Mesenchymal stem cell (in vitro differentiated cells and primary cell): ENCODE results near the gene CEP44.
"Not testable (repeated sequence)": the region's sequence is repeated elsewhere in the genome, so short reads cannot be mapped to it uniquely, and the experiment has no call there.

ENCODE experiments used
- DNase-seq: peaks from one replicate; pipeline ENCODE4 v3.0.0-alpha.2; 2013
- H2AFZ ChIP-seq: one replicate; pipeline ENCODE4 v1.6.1; 2013; ENCODE audit warnings: low read depth, mild to moderate bottlenecking, control low read depth, inconsistent platforms, low read length, moderate library complexity
- H2AK5ac ChIP-seq: 2 replicates; pipeline ENCODE4 v1.6.1; 2013; ENCODE audit warnings: low read length, moderate library complexity, mild to moderate bottlenecking, inconsistent platforms; ENCODE audit not compliant: severe bottlenecking
- H2BK120ac ChIP-seq: one replicate; pipeline ENCODE4 v1.6.1; 2013; ENCODE audit warnings: low read depth, mild to moderate bottlenecking, inconsistent platforms, low read length, moderate library complexity
- H2BK12ac ChIP-seq, 2 experiments: one replicate each; pipeline ENCODE4 v1.6.1; 2013; ENCODE audit warnings: inconsistent platforms in 2 of 2, low read length in 2 of 2, mild to moderate bottlenecking in 2 of 2, moderate library complexity in 2 of 2, control low read depth in 1 of 2
- H2BK15ac ChIP-seq: one replicate; pipeline ENCODE4 v1.6.1; 2013; ENCODE audit warnings: mild to moderate bottlenecking, low read depth, inconsistent platforms; ENCODE audit not compliant: poor library complexity, severe bottlenecking
- H2BK5ac ChIP-seq: 2 replicates; pipeline ENCODE4 v1.6.1; 2013; ENCODE audit warnings: low read depth, mild to moderate bottlenecking, low read length, control low read depth, inconsistent platforms; ENCODE audit not compliant: poor library complexity, severe bottlenecking
- H3K14ac ChIP-seq, 2 experiments: one replicate each; pipeline ENCODE4 v1.6.1; 2013; ENCODE audit warnings: inconsistent platforms in 2 of 2, low read length in 2 of 2, control low read depth in 1 of 2, mild to moderate bottlenecking in 1 of 2, moderate library complexity in 1 of 2
- H3K18ac ChIP-seq, 2 experiments: one replicate each; pipeline ENCODE4 v1.6.1; 2013; ENCODE audit warnings: inconsistent platforms in 2 of 2, low read length in 2 of 2, control low read depth in 1 of 2, low read depth in 1 of 2, mild to moderate bottlenecking in 1 of 2
- H3K23ac ChIP-seq, 2 experiments: one replicate each; pipeline ENCODE4 v1.6.1; 2013; ENCODE audit warnings: inconsistent platforms in 2 of 2, low read length in 2 of 2, mild to moderate bottlenecking in 2 of 2, moderate library complexity in 2 of 2, control low read depth in 1 of 2
- H3K27ac ChIP-seq: 2 replicates; pipeline ENCODE4 v1.5.1; 2013; ENCODE audit warnings: mild to moderate bottlenecking, moderate library complexity, low read length, control low read depth, inconsistent platforms; ENCODE audit not compliant: poor library complexity, severe bottlenecking
- H3K27me3 ChIP-seq, 2 experiments: 2 replicates each; pipeline versions ENCODE4 v1.6.1 to v1.7.0; 2013; ENCODE audit warnings: low read length in 2 of 2, mild to moderate bottlenecking in 2 of 2, moderate library complexity in 2 of 2, control low read depth in 1 of 2, inconsistent platforms in 1 of 2; ENCODE audit not compliant: control insufficient read depth in 1 of 2, insufficient read depth in 1 of 2
- H3K36me3 ChIP-seq, 2 experiments: 2 replicates each; pipeline versions ENCODE4 v1.6.1 to v1.7.0; 2013; ENCODE audit warnings: low read length in 2 of 2, control low read depth in 1 of 2, inconsistent platforms in 1 of 2, low read depth in 1 of 2, mild to moderate bottlenecking in 1 of 2; ENCODE audit not compliant: insufficient read depth in 2 of 2, control insufficient read depth in 1 of 2
- H3K4ac ChIP-seq, 2 experiments: one replicate each; pipeline ENCODE4 v1.6.1; 2013; ENCODE audit warnings: inconsistent platforms in 2 of 2, low read length in 2 of 2, mild to moderate bottlenecking in 2 of 2, moderate library complexity in 2 of 2, control low read depth in 1 of 2, low read depth in 1 of 2
- H3K4me1 ChIP-seq: 2 replicates; pipeline ENCODE4 v1.6.1; 2013; ENCODE audit warnings: low read depth, low read length, control low read depth; ENCODE audit not compliant: control insufficient read depth, insufficient read depth
- H3K4me2 ChIP-seq: 2 replicates; pipeline ENCODE4 v1.6.1; 2013; ENCODE audit warnings: low read length, mild to moderate bottlenecking, inconsistent platforms; ENCODE audit not compliant: poor library complexity, severe bottlenecking
- H3K4me3 ChIP-seq, 2 experiments: 2 replicates each; pipeline versions ENCODE4 v1.5.1 to v1.7.0; 2013; ENCODE audit warnings: low read length in 2 of 2, mild to moderate bottlenecking in 2 of 2, control low read depth in 1 of 2, low read depth in 1 of 2; ENCODE audit not compliant: insufficient read depth in 1 of 2
- H3K79me1 ChIP-seq: replicated peaks from 2 replicates; pipeline ENCODE4 v1.6.1; 2013; ENCODE audit warnings: mild to moderate bottlenecking, control low read depth, low read length, inconsistent platforms; ENCODE audit not compliant: poor library complexity, severe bottlenecking
- H3K9ac ChIP-seq: 2 replicates; pipeline ENCODE4 v1.7.0; 2013; ENCODE audit warnings: mild to moderate bottlenecking, low read length, moderate library complexity
- H3K9me3 ChIP-seq: 2 replicates; pipeline ENCODE4 v1.7.0; 2013; ENCODE audit warnings: mild to moderate bottlenecking, low read length; ENCODE audit not compliant: control insufficient read depth
- H4K8ac ChIP-seq: one replicate; pipeline ENCODE4 v1.6.1; 2013; ENCODE audit warnings: inconsistent platforms, mild to moderate bottlenecking, low read length, moderate library complexity
- H4K91ac ChIP-seq: one replicate; pipeline ENCODE4 v1.6.1; 2013; ENCODE audit warnings: mild to moderate bottlenecking, low read length, inconsistent platforms
- WGBS: methylation state at CpG from one replicate; pipeline ENCODE4 v1.1.7; 2013; ENCODE audit warnings: mixed read lengths; 5-methylcytosine and 5-hydroxymethylcytosine counted together

CEP44 gene

DNA sequence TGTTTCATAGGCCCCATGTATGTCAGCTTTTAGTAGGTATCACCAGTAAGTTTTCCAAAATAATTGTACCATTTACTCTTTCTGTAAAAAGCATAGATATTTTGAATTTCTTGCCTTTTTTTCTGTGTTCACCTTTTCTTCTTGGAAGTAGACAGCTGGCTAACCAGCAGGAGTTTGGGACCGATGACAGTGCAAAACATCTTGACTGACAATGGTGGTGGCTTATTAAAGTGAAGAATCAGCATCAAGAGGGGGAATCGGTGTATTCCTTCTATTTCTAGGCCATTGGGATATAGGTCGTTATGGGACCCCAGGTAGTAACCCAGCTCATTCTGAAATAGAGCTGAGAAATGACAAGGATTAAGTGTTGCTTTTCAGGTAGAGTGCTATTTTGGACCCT lies 3.2 kb downstream of the CEP44 start:
- 94% methylated on average over 3 of the region's 3 CpGs for WGBS
- H3K36me3 ChIP-seq = peaks cover 2 to 3% of the 10 kb centered on the region in 2 experiments

GRCh38 chr4:174292473-174292872 lies 8.8 kb downstream of the CEP44 start:
- Histone ChIP-seq H3K23ac (no peak overlapping the region), H3K4me2 (no peak overlapping the region), H3K9ac (no peak overlapping the region), H3K9me3 (peaks cover 25% of the 10 kb centered on the region), H3K18ac (no peak overlapping the region), H3K79me1 (peaks cover 13% of the 10 kb centered on the region), H3K14ac (no peak overlapping the region), H2BK12ac (no peak overlapping the region), H3K4me3 (no peak overlapping the region), H2AFZ (no peak overlapping the region), H3K36me3 (peaks cover 7 to 11% of the 10 kb centered on the region in 2 experiments), H2AK5ac (no peak overlapping the region), H2BK15ac (no peak overlapping the region), H3K27me3 (no peaks in the 10 kb centered on the region), H2BK5ac (no peak overlapping the region), H3K4me1 (no peaks in the 10 kb centered on the region), H4K91ac (no peak overlapping the region), H2BK120ac (no peak overlapping the region), H3K27ac (no peak overlapping the region), H3K4ac (no peak overlapping the region), H4K8ac (no peak overlapping the region)
- WGBS = 100% methylated on average over 1 of the region's 2 CpGs
- no peak for DNase-seq

More for the DNA sequence above, 3.2 kb downstream of the CEP44 start:
- no peak overlapping the region for H2BK12ac ChIP-seq
- H3K18ac ChIP-seq = no peak overlapping the region
- no peak overlapping the region for H3K4ac ChIP-seq
- no peak overlapping the region for H3K23ac ChIP-seq
- H3K9me3 ChIP-seq = peaks cover 5% of the 10 kb centered on the region
- no peak overlapping the region for H4K91ac ChIP-seq
- H3K79me1 ChIP-seq = peaks cover 12% of the 10 kb centered on the region
- no peaks in the 10 kb centered on the region for H3K27me3 ChIP-seq
- no peaks in the 10 kb centered on the region for H3K4me1 ChIP-seq
- no peak overlapping the region for H3K27ac ChIP-seq
- no peak overlapping the region for H4K8ac ChIP-seq
- no peak overlapping the region for H2AFZ ChIP-seq
- no peak overlapping the region for H3K9ac ChIP-seq
- no peak overlapping the region for H3K14ac ChIP-seq
- no peak overlapping the region for H2AK5ac ChIP-seq
- no peak overlapping the region for H3K4me3 ChIP-seq
- H2BK120ac ChIP-seq = no peak overlapping the region
- no peak overlapping the region for H2BK5ac ChIP-seq
- H2BK15ac ChIP-seq = no peak overlapping the region
- no peak for DNase-seq
- no peak overlapping the region for H3K4me2 ChIP-seq

GRCh38 chr4:174294641-174295040 lies 10.9 kb downstream of the CEP44 start:
- not testable (repeated sequence) for H2BK5ac ChIP-seq, H3K27me3 ChIP-seq, H4K91ac ChIP-seq, H3K4ac ChIP-seq, H2BK15ac ChIP-seq, H2BK120ac ChIP-seq, H4K8ac ChIP-seq, DNase-seq, H3K18ac ChIP-seq, H3K27ac ChIP-seq, H3K9ac ChIP-seq, H3K4me3 ChIP-seq, H3K14ac ChIP-seq, H3K4me2 ChIP-seq, H2BK12ac ChIP-seq, H3K4me1 ChIP-seq, H2AFZ ChIP-seq, H3K23ac ChIP-seq, H2AK5ac ChIP-seq
- 100% methylated on average over 3 of the region's 30 CpGs for WGBS
- H3K79me1 ChIP-seq = peaks cover 16% of the 10 kb centered on the region
- H3K36me3 ChIP-seq = peaks cover 7 to 16% of the 10 kb centered on the region in 2 experiments
- H3K9me3 ChIP-seq = peaks cover 25% of the 10 kb centered on the region

DNA sequence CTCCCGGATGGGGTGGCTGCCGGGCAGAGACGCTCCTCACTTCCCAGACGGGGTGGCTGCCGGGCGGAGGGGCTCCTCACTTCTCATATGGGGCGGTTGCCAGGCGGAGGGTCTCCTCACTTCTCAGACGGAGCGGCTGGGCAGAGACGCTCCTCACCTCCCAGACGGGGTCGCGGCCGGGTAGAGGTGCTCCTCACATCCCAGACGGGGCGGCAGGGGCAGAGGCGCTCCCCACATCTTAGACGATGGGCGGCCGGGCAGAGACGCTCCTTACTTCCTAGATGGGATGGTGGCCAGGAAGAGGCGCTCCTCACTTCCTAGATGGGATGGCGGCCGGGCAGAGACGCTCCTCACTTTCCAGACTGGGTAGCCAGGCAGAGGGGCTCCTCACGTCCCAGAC lies 11.4 kb downstream of the CEP44 start:
- not testable (repeated sequence) for H2AK5ac ChIP-seq, H3K4me3 ChIP-seq, H2BK15ac ChIP-seq, H3K18ac ChIP-seq, H3K9ac ChIP-seq, H3K4me1 ChIP-seq, H4K8ac ChIP-seq, H2BK120ac ChIP-seq, H3K4me2 ChIP-seq, H3K27me3 ChIP-seq, H2AFZ ChIP-seq, H3K27ac ChIP-seq, H3K4ac ChIP-seq, H3K14ac ChIP-seq, DNase-seq, H2BK12ac ChIP-seq, H4K91ac ChIP-seq, H2BK5ac ChIP-seq, H3K23ac ChIP-seq
- H3K79me1 ChIP-seq = peaks cover 15% of the 10 kb centered on the region
- H3K36me3 ChIP-seq = peaks cover 7 to 21% of the 10 kb centered on the region in 2 experiments
- H3K9me3 ChIP-seq = peaks cover 25% of the 10 kb centered on the region
- 50% methylated on average over 1 of the region's 27 CpGs for WGBS
